Omental fat pad (tissue), 4 donors: ENCODE results near the gene HS6ST3. TPM values are rescaled to one million over a fixed set of nuclear protein-coding genes. Genes with fewer than 3 reads are reported as not detected.

Experiments
- ATAC-seq: fragments of 150-250 bp; one replicate; pipeline ENCODE4 v1.9.1; 2016; ENCODE audit warnings: mild to moderate bottlenecking, moderate library complexity; ENCODE audit not compliant: low FRiP score
- DNase-seq: peaks from one replicate; pipeline ENCODE4 v3.0.0-alpha.2; 2019; ENCODE audit warnings: low spot score
- total RNA-seq, 4 donors: library from RNA; depleted of rRNA; stranded (reverse); fragments of >200 nt; gene quantifications; one replicate each; pipeline ENCODE4 v1.1.0, GENCODE V29; 2016
- TF ChIP-seq, protein P1 (sequence below), 3 donors: fragments of 450-650 bp; IDR thresholded peaks; one replicate each; pipeline ENCODE4 v1.5.1; 2016 to 2017; ENCODE audit warnings: antibody characterized with exemption in 3 of 3, mild to moderate bottlenecking in 3 of 3, moderate library complexity in 2 of 3

HS6ST3 gene
- total RNA-seq, 4 donors from 2014 or later = 0.09 to 0.32 (median 0.24) TPM; not detected in 1

DNA sequence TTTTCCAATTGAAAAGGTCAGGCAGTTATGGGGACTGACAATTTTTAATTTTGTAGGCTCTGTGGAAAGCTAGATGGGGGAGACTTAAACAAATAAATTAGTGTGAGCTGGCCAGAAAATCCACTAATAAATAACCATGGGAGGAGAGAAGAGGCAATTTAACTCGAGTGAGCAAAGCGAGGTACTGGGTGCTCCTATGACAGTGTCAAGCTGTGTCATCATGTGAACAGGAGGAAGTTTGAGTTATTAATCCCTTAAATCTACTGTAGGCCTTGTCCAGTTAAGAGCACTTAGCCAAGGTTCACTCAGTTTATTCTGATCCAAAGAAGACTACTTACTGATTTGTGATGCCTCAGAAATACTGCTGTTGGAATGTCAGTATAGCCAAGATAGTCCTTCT, 781.6 kb downstream of the HS6ST3 start:
- TF ChIP-seq, protein P1, sequence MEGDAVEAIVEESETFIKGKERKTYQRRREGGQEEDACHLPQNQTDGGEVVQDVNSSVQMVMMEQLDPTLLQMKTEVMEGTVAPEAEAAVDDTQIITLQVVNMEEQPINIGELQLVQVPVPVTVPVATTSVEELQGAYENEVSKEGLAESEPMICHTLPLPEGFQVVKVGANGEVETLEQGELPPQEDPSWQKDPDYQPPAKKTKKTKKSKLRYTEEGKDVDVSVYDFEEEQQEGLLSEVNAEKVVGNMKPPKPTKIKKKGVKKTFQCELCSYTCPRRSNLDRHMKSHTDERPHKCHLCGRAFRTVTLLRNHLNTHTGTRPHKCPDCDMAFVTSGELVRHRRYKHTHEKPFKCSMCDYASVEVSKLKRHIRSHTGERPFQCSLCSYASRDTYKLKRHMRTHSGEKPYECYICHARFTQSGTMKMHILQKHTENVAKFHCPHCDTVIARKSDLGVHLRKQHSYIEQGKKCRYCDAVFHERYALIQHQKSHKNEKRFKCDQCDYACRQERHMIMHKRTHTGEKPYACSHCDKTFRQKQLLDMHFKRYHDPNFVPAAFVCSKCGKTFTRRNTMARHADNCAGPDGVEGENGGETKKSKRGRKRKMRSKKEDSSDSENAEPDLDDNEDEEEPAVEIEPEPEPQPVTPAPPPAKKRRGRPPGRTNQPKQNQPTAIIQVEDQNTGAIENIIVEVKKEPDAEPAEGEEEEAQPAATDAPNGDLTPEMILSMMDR (IDR thresholded peaks at IDR 0.05) = no peak

DNA sequence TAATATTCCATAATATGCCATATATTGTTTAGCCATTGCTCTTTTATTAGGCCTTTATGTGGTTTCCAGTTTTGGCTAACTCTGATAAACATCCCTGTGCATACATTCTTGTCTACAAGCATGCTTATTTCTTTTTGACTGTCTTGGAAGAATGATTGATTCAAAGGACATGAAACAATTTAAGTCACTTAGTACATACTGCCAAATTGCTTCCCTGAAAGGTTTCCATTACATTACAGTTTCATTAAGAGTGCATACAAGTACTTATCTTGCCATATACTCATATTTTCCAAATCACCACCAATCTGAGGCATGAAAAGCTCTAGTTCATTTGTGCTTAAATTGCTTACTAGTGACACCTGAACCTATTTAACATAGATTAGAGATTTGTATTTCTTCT, 790.5 kb downstream of the HS6ST3 start:
- ATAC-seq (no peak), DNase-seq (no peak)
- TF ChIP-seq, protein P1 (IDR thresholded peaks at IDR 0.05) = no peak

More for the DNA sequence above, 781.6 kb downstream of the HS6ST3 start:
- DNase-seq = no peak
- no peak for ATAC-seq

Other genes with a start within 250 kb of the HS6ST3 start
- 10 to 100 TPM; 32.6 to 86.4 (median 42.9) TPM for gene UGGT2, start 36.7 kb upstream of the HS6ST3 start, total RNA-seq